ENCODE data around the gene USP15. TPM values are rescaled to one million over a fixed set of nuclear protein-coding genes. Genes with fewer than 3 reads are reported as not detected.
"Not testable (repeated sequence)": the region's sequence is repeated elsewhere in the genome, so short reads cannot be mapped to it uniquely, and the experiment has no call there.

The USP15 gene
- total RNA-seq, 4 donors from 2014 or later: 74.6 to 168 (median 108) TPM

DNA sequence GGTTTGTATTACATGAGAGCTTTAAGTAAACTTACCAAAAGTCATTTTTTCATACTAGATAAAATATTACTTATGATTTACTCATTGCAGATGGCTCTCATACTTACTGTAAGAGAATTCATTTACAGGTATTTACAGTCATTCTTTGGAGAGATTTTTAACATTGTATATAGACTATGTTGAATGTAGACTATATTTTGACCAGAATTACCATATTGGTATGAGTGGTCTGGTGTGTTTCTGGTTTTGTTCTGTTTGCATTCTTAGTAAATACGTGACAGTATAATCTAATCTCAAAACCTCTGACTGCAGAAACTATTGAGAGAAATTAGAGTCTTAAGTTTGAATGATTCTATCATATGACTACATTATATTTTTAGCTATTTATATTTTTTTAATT lies 91.1 kb downstream of the USP15 start:
- Histone ChIP-seq H3K4me1 (no peaks in the 10 kb centered on the region), H3K9me3 (no peaks in the 10 kb centered on the region), H3K27me3 (no peaks in the 10 kb centered on the region), H3K4me3 (no peak overlapping the region), H3K27ac (no peak overlapping the region), H3K36me3 (no peaks in the 10 kb centered on the region)
- TF ChIP-seq POLR2A (IDR thresholded peaks at IDR 0.05): no peak
- TF ChIP-seq, protein P1, sequence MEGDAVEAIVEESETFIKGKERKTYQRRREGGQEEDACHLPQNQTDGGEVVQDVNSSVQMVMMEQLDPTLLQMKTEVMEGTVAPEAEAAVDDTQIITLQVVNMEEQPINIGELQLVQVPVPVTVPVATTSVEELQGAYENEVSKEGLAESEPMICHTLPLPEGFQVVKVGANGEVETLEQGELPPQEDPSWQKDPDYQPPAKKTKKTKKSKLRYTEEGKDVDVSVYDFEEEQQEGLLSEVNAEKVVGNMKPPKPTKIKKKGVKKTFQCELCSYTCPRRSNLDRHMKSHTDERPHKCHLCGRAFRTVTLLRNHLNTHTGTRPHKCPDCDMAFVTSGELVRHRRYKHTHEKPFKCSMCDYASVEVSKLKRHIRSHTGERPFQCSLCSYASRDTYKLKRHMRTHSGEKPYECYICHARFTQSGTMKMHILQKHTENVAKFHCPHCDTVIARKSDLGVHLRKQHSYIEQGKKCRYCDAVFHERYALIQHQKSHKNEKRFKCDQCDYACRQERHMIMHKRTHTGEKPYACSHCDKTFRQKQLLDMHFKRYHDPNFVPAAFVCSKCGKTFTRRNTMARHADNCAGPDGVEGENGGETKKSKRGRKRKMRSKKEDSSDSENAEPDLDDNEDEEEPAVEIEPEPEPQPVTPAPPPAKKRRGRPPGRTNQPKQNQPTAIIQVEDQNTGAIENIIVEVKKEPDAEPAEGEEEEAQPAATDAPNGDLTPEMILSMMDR (IDR thresholded peaks at IDR 0.05): no peak
- DNase-seq: no peak

DNA sequence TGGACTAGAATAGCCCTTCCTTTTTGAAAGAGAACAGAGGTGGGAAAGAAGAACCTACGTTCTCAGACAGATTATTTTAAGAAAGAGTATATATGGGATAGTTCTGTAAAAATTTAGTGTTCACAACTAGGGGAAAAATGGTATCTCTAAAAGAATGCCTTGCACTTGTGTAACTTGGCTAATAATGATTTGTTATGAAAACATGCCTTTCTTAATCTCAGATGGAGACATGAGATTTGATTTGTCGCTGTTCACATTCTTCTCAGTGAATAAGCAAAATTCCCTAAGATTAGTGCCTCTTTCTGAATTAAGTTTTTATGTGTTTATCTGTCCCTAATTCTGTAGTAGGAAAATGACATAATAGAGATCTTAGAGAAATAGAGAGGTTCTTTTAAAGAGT lies 100.8 kb downstream of the USP15 start:
- Histone ChIP-seq H3K4me3 (no peak overlapping the region), H3K4me1 (no peaks in the 10 kb centered on the region), H3K27ac (no peak overlapping the region), H3K36me3 (peaks cover 0 to 15% (median 3%) of the 10 kb centered on the region in 3 donors), H3K27me3 (no peaks in the 10 kb centered on the region), H3K9me3 (no peaks in the 10 kb centered on the region)
- no peak for DNase-seq
- TF ChIP-seq, protein P1 (IDR thresholded peaks at IDR 0.05): no peak
- no peak for TF ChIP-seq POLR2A (IDR thresholded peaks at IDR 0.05)

DNA sequence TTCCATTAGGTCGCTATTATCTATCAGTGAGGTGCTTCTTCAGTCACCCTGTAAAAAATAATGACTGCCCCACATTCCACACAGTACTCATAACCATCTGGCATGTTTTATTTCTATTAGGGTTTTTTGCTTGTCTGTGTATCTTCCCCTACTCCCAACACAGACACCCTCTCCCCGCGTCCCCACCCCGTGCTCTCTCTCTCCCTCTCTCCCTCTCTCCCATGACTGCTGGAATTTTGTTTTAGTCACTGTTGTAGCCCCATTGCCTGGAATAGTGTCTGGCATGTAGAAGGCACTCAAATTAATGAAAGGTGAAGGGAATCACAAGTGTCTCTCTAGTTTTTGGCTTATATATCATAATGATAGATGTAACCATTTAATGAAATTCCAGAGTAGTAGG lies 103.3 kb downstream of the USP15 start:
- H3K4me3 ChIP-seq: no peak overlapping the region
- no peaks in the 10 kb centered on the region for H3K9me3 ChIP-seq
- no peaks in the 10 kb centered on the region for H3K4me1 ChIP-seq
- DNase-seq: no peak
- no peaks in the 10 kb centered on the region for H3K27me3 ChIP-seq
- peaks cover 0 to 5% (median 3%) of the 10 kb centered on the region in 3 donors for H3K36me3 ChIP-seq
- H3K27ac ChIP-seq: no peak overlapping the region
- TF ChIP-seq, protein P1 (IDR thresholded peaks at IDR 0.05): no peak
- no peak for TF ChIP-seq POLR2A (IDR thresholded peaks at IDR 0.05)

DNA sequence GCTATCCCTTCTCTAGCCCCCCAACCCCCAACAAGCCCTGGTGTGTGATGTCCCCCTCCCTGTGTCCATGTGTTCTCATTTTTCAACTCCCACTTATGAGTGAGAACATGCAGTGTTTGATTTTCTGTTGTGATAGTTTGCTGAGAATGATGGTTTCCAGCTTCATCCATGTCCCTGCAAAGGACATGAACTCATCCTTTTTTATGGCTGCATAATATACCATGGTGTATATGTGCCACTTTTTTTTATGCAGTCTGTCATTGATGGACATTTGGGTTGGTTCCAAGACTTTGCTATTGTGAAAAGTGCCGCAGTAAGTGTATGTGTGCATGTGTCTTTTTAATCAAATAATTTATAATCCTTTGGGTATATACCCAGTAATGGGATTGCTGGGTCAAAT lies 104.5 kb downstream of the USP15 start:
- not testable (repeated sequence) for H3K36me3 ChIP-seq, H3K4me3 ChIP-seq, DNase-seq, H3K27ac ChIP-seq, H3K27me3 ChIP-seq, H3K9me3 ChIP-seq, H3K4me1 ChIP-seq

DNA sequence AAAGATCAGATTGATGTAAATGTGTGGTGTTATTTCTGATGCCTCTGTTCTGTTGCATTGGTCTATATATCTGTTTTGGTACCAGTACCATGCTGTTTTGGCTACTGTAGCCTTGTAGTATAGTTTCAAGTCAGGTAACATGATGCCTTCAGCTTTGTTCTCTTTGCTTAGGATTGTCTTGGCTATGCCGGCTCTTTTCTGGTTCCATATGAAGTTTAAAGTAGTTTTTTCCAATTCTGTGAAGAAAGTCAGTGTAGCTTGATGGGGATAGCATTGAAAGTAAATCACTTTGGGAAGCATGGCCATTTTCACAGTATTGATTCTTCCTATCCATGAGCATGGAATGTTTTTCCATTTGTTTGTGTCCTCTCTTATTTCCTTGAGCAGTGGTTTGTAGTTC lies 105.6 kb downstream of the USP15 start:
- not testable (repeated sequence) for H3K4me1 ChIP-seq, H3K27me3 ChIP-seq, H3K36me3 ChIP-seq, DNase-seq, H3K9me3 ChIP-seq, H3K4me3 ChIP-seq, H3K27ac ChIP-seq

DNA sequence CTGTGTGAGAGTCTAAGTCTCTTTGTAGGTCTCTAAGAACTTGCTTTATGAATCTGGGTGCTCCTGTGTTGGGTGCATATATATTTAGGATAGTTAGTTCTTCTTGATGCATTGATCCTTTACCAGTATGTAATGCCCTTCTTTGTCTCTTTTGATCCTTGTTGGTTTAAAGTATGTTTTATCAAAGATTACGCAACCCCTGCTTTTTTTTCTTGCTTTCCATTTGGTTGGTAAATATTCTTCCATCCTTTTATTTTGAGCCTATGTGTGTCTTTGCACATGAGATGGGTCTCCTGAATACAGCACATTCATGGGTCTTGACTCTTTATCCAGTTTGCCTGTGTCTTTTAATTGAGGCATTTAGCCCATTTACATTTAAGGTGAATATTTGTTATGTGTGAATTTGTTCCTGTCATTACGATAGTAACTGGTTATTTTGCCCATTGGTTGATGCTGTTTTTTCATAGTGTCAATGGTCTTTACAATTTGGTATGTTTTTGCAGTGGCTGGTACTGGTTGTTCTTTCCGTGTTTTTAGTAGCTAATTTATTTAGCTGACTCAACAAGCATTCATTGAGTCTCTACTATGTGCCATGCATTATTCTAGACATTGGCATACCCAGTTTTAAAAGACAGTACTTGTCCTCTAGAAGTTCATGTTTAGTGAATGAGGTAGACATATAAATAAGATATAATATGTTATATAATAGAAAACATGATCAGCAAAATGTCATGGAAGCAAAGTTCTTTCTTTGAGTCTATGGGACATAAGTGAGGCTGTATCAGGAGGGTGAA lies 108.4 kb downstream of the USP15 start:
- not testable (repeated sequence) for DNase-seq, H3K9me3 ChIP-seq, H3K27ac ChIP-seq, H3K4me3 ChIP-seq, H3K27me3 ChIP-seq, H3K36me3 ChIP-seq, H3K4me1 ChIP-seq

DNA sequence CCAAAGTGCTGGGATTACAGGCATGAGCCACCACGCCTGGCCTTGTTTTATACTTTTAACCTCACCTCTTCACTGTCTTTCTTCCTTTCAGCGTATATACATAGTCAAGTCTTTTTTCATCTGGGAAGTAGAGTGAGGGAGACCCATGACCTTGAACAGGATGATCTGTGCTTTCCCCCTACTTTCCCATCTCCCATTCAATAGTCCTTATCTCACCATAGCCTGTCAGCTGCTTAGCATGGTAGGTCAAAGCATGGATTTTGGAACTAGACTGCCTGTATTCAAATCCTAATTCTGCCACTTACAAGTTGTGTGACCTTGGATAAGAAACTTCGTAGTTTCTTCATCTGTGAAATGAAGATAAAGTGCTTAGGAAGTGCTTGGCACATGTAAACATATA lies 110.0 kb downstream of the USP15 start:
- no peak overlapping the region for H3K4me3 ChIP-seq
- DNase-seq: no peak
- H3K27ac ChIP-seq: no peak overlapping the region
- H3K9me3 ChIP-seq: no peaks in the 10 kb centered on the region
- H3K36me3 ChIP-seq: no peaks in the 10 kb centered on the region
- TF ChIP-seq, protein P1 (IDR thresholded peaks at IDR 0.05): no peak
- TF ChIP-seq POLR2A (IDR thresholded peaks at IDR 0.05): no peak
- H3K27me3 ChIP-seq: no peaks in the 10 kb centered on the region
- no peaks in the 10 kb centered on the region for H3K4me1 ChIP-seq

Measured in Peyer's patch (tissue), 4 donors.